Colonic mucosa (tissue), 4 donors: ENCODE data around the gene SCAMP1. TPM values are rescaled to one million over a fixed set of nuclear protein-coding genes. Genes with fewer than 3 reads are reported as not detected.

Experiments used
- DNase-seq: peaks from one replicate; pipeline ENCODE4 v3.0.0-alpha.2; 2020
- H3K27ac ChIP-seq: fragments of 200-600 bp; one replicate; pipeline ENCODE4 v1.8.0; 2021
- H3K27me3 ChIP-seq: fragments of 200-600 bp; one replicate; pipeline ENCODE4 v1.8.0; 2021
- H3K36me3 ChIP-seq: fragments of 200-600 bp; one replicate; pipeline ENCODE4 v1.8.0; 2021
- H3K4me1 ChIP-seq: fragments of 200-600 bp; one replicate; pipeline ENCODE4 v1.8.0; 2021; ENCODE audit warnings: mild to moderate bottlenecking
- H3K4me3 ChIP-seq: fragments of 200-600 bp; one replicate; pipeline ENCODE4 v1.8.0; 2021
- H3K9ac ChIP-seq, 2 donors: one replicate each; pipeline ENCODE4 v1.7.0; 2013; ENCODE audit warnings: control low read depth in 2 of 2, low read depth in 2 of 2, low read length in 2 of 2
- H3K9me3 ChIP-seq: fragments of 200-600 bp; one replicate; pipeline ENCODE4 v1.8.0; 2021
- CTCF ChIP-seq: fragments of 200-600 bp; IDR thresholded peaks from one replicate; pipeline ENCODE4 v1.8.0; 2022; ENCODE audit warnings: antibody characterized with exemption, mild to moderate bottlenecking
- intact Hi-C: fragments of 100-400 bp; cut with DNase I; formaldehyde crosslinking; loops from one replicate; pipeline ENCODE4 v1.14.1; 2022
- total RNA-seq, 2 donors: library from RNA; stranded (reverse); fragmentation: NEBNext Ultra II Directional in 1 of 2; extraction: Animal tissue kit (Norgen Biotek cat#: 25700) in 1 of 2; gene quantifications; one replicate each; pipeline ENCODE4 v1.2.1, GENCODE V29; 2021
- donor health status: healthy.
- donor health status: DM: no; HTN: no; CAD: no.
- donor health status: DM: no; HTN: no; CAD: no.

SCAMP1 gene
- total RNA-seq, 2 donors from 2014 or later: 26.4 to 53.5 TPM

- Histone ChIP-seq H3K4me3 (no peak overlapping the region), H3K27me3 (no peaks in the 10 kb centered on the region), H3K36me3 (no peaks in the 10 kb centered on the region), H3K9me3 (no peaks in the 10 kb centered on the region), H3K4me1 (no peaks in the 10 kb centered on the region), H3K27ac (no peak overlapping the region), H3K9ac (no peak overlapping the region)
- no peak for DNase-seq
- no peak for TF ChIP-seq CTCF
- intact Hi-C loops: no loop called here
Observed at GRCh38 chr5:78335976-78336375, 24.4 kb upstream of the SCAMP1 start.

DNA sequence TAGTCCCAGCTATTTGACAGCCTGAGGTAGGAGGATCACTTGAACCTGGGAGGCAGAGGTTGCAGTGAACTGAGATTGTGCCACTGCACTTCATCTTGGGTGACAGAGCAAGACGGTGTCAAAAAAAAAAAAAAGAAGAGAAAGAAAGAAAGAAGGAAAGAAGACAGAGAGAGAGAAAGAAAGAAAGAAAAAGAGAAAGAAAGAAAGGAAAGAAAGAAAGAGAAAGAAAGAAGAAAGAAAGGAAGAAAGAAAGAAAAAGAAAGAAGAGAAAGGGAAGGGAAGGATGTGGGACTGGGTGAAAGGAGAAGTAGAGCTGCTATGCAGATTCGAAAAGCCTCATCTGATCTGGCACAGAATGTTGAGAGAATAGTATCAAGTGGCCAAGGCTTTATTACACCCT, 23.7 kb upstream of the SCAMP1 start:
- Histone ChIP-seq H3K9ac (no peak overlapping the region), H3K4me3 (no peak overlapping the region), H3K27ac (no peak overlapping the region), H3K27me3 (no peaks in the 10 kb centered on the region), H3K9me3 (no peaks in the 10 kb centered on the region), H3K36me3 (no peaks in the 10 kb centered on the region), H3K4me1 (no peaks in the 10 kb centered on the region)
- no peak for TF ChIP-seq CTCF
- intact Hi-C loops: no loop called here
- DNase-seq: no peak

GRCh38 chr5:78339617-78340436, 20.6 kb upstream of the SCAMP1 start:
- H3K36me3 ChIP-seq: no peaks in the 10 kb centered on the region
- no peak overlapping the region for H3K27ac ChIP-seq
- H3K9me3 ChIP-seq: no peaks in the 10 kb centered on the region
- TF ChIP-seq CTCF: no peak
- H3K4me3 ChIP-seq: no peak overlapping the region
- intact Hi-C loops: no loop called here
- no peaks in the 10 kb centered on the region for H3K4me1 ChIP-seq
- no peak overlapping the region for H3K9ac ChIP-seq
- no peak for DNase-seq
- no peaks in the 10 kb centered on the region for H3K27me3 ChIP-seq

DNA sequence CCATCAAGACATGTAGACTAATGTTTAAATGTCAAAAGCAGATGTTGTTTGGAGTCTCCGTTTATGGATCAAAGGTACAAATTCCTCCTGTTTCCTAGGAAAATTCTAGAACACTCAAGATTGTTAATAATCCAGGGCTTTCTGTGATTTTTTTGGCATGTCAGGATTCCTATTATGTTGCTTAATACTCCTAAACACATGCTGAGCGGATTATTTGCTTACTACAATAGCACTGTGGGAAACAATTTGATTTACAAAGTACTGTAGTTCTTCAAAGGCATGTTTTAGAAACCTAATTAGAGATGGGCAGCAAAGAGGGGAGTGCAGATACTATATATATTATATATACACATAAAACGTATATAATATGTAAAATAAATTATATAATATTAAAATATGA, 19.0 kb upstream of the SCAMP1 start:
- Histone ChIP-seq H3K9ac (no peak overlapping the region), H3K9me3 (no peaks in the 10 kb centered on the region)

DNA sequence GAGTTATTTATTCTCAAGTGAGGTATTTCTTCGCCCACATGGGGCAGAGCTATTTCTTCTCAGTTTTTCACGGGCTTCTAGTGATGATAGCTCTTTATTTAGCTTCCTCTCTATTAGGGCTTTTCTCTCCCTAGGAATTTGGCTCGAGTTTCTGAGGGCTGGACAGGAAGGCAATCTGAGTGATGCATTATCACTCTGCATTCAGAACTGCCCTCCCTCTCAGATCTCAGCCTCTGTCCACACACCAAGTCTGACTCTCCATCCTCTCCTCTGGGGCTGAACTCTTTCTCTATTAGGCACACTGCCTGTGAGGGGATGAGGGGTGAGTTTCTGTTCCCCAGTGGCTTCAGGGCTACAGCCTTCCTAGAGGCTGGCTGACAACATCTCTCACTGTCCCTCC, 14.9 kb upstream of the SCAMP1 start:
- Histone ChIP-seq H3K9ac (no peak overlapping the region), H3K27me3 (no peaks in the 10 kb centered on the region)

More for the DNA sequence above, 19.0 kb upstream of the SCAMP1 start:
- Histone ChIP-seq H3K4me1 (no peaks in the 10 kb centered on the region), H3K27me3 (no peaks in the 10 kb centered on the region), H3K36me3 (no peaks in the 10 kb centered on the region), H3K4me3 (no peak overlapping the region), H3K27ac (no peak overlapping the region)
- TF ChIP-seq CTCF: no peak
- DNase-seq: no peak
- intact Hi-C loops: no loop called here

More for the DNA sequence above, 14.9 kb upstream of the SCAMP1 start:
- TF ChIP-seq CTCF: no peak
- no peak overlapping the region for H3K4me3 ChIP-seq
- H3K27ac ChIP-seq: no peak overlapping the region
- H3K4me1 ChIP-seq: no peaks in the 10 kb centered on the region
- DNase-seq: no peak
- H3K9me3 ChIP-seq: no peaks in the 10 kb centered on the region
- no peaks in the 10 kb centered on the region for H3K36me3 ChIP-seq
- intact Hi-C loops: no loop called here
